ENCODE measurements around the gene SESTD1. TPM values are rescaled to one million over a fixed set of nuclear protein-coding genes. Genes with fewer than 3 reads are reported as not detected.
A peak's percentile ranks its signal among the peaks of the same experiment; 100 is the strongest.

Gene SESTD1
- total RNA-seq, 2 donors from 2014 or later: 35.3 to 62.2 TPM

GRCh38 chr2:179260224-179260623, 4.4 kb downstream of the SESTD1 start:
- ATAC-seq (ENCODE audit: insufficient number of reproducible peaks, low FRiP score, low read depth): no peak
- Histone ChIP-seq H3K4me3 (peak overlapping the region; percentile 6), H3K36me3 (no peaks in the 10 kb centered on the region), H3K27ac (no peak overlapping the region), H3K4me1 (ENCODE audit: control insufficient read depth in 1 of 2, low read depth in 2 of 2) (peaks cover 28 to 54% of the 10 kb centered on the region in 2 donors), H3K27me3 (replicated peaks; ENCODE audit: insufficient read depth) (no peaks in the 10 kb centered on the region), H3K9me3 (no peaks in the 10 kb centered on the region)
- DNase-seq (ENCODE audit: low spot score): no peak
- TF ChIP-seq CTCF (IDR thresholded peaks at IDR 0.05): no peak

GRCh38 chr2:179255129-179255528, 9.5 kb downstream of the SESTD1 start:
- H3K27ac ChIP-seq: no peak overlapping the region
- H3K36me3 ChIP-seq: no peaks in the 10 kb centered on the region
- no peak for DNase-seq (ENCODE audit: low spot score)
- H3K4me3 ChIP-seq: no peak overlapping the region
- H3K4me1 ChIP-seq (ENCODE audit: control insufficient read depth in 1 of 2, low read depth in 2 of 2): peaks cover 15 to 42% of the 10 kb centered on the region in 2 donors
- no peak for ATAC-seq (ENCODE audit: insufficient number of reproducible peaks, low FRiP score, low read depth)
- TF ChIP-seq CTCF (IDR thresholded peaks at IDR 0.05): no peak
- H3K27me3 ChIP-seq (replicated peaks; ENCODE audit: insufficient read depth): no peaks in the 10 kb centered on the region
- no peaks in the 10 kb centered on the region for H3K9me3 ChIP-seq

GRCh38 chr2:179253226-179253625, 11.4 kb downstream of the SESTD1 start:
- no peak for DNase-seq (ENCODE audit: low spot score)
- no peak for TF ChIP-seq CTCF (IDR thresholded peaks at IDR 0.05)
- no peaks in the 10 kb centered on the region for H3K27me3 ChIP-seq (replicated peaks; ENCODE audit: insufficient read depth)
- H3K36me3 ChIP-seq: no peaks in the 10 kb centered on the region
- no peak for ATAC-seq (ENCODE audit: insufficient number of reproducible peaks, low FRiP score, low read depth)
- H3K4me3 ChIP-seq: no peak overlapping the region
- H3K27ac ChIP-seq: no peak overlapping the region
- H3K4me1 ChIP-seq (ENCODE audit: control insufficient read depth in 1 of 2, low read depth in 2 of 2): peaks cover 13 to 25% of the 10 kb centered on the region in 2 donors
- H3K9me3 ChIP-seq: no peaks in the 10 kb centered on the region

GRCh38 chr2:179252423-179252822, 12.2 kb downstream of the SESTD1 start:
- no peaks in the 10 kb centered on the region for H3K27me3 ChIP-seq (replicated peaks; ENCODE audit: insufficient read depth)
- H3K36me3 ChIP-seq: no peaks in the 10 kb centered on the region
- ATAC-seq (ENCODE audit: insufficient number of reproducible peaks, low FRiP score, low read depth) (no peak), DNase-seq (ENCODE audit: low spot score) (no peak)
- H3K4me3 ChIP-seq: no peak overlapping the region
- peaks cover 20 to 23% of the 10 kb centered on the region in 2 donors for H3K4me1 ChIP-seq (ENCODE audit: control insufficient read depth in 1 of 2, low read depth in 2 of 2)
- no peaks in the 10 kb centered on the region for H3K9me3 ChIP-seq
- no peak overlapping the region for H3K27ac ChIP-seq
- TF ChIP-seq CTCF (IDR thresholded peaks at IDR 0.05): no peak

- Histone ChIP-seq H3K27me3 (replicated peaks; ENCODE audit: insufficient read depth) (no peaks in the 10 kb centered on the region), H3K4me1 (ENCODE audit: control insufficient read depth in 1 of 2, low read depth in 2 of 2) (peaks cover 25 to 27% of the 10 kb centered on the region in 2 donors), H3K4me3 (no peak overlapping the region), H3K36me3 (no peaks in the 10 kb centered on the region), H3K27ac (no peak overlapping the region), H3K9me3 (no peaks in the 10 kb centered on the region)
- no peak for TF ChIP-seq CTCF (IDR thresholded peaks at IDR 0.05)
- DNase-seq (ENCODE audit: low spot score) (no peak), ATAC-seq (ENCODE audit: insufficient number of reproducible peaks, low FRiP score, low read depth) (no peak)
Measured at GRCh38 chr2:179251870-179252269, 12.8 kb downstream of the SESTD1 start.
